ENCODE measurements around the gene TIGD4.
A peak's percentile ranks its signal among the peaks of the same experiment; 100 is the strongest.

Gene TIGD4

GRCh38 chr4:152779513-152780266 is at the start of gene TIGD4, which contains the start of gene ARFIP1:
TIGD4 (minus strand) TSS chr4:152779730; CDS start chr4:152771004, 8,726 bp downstream.
ARFIP1 (plus strand) TSS chr4:152779954; CDS start chr4:152829634, 49,680 bp downstream.
- TF ChIP-seq CTCF (IDR thresholded peaks at IDR 0.05; ENCODE audit: low read depth, low read length), result no peak
- peak within 1 kb of the TSS; percentile 89 for H3K4me3 ChIP-seq (ENCODE audit: low read depth, low read length)

GRCh38 chr4:152828122-152828521 is 48.6 kb upstream of the TIGD4 start:
- H3K4me3 ChIP-seq (ENCODE audit: low read depth, low read length), result no peak overlapping the region

GRCh38 chr4:152825336-152825735 is 45.8 kb upstream of the TIGD4 start:
- no peak overlapping the region for H3K4me3 ChIP-seq (ENCODE audit: low read depth, low read length)
- TF ChIP-seq CTCF (IDR thresholded peaks at IDR 0.05; ENCODE audit: low read depth, low read length), result no peak

More at GRCh38 chr4:152828122-152828521, 48.6 kb upstream of the TIGD4 start:
- TF ChIP-seq CTCF (IDR thresholded peaks at IDR 0.05; ENCODE audit: low read depth, low read length), result no peak

- H3K4me3 ChIP-seq (ENCODE audit: low read depth, low read length), result no peak overlapping the region
These were observed 45.0 kb upstream of the TIGD4 start for GRCh38 chr4:152824561-152824960.

GRCh38 chr4:152822323-152822722 is 42.8 kb upstream of the TIGD4 start:
- no peak for TF ChIP-seq CTCF (IDR thresholded peaks at IDR 0.05; ENCODE audit: low read depth, low read length)
- H3K4me3 ChIP-seq (ENCODE audit: low read depth, low read length), result no peak overlapping the region

More at GRCh38 chr4:152824561-152824960, 45.0 kb upstream of the TIGD4 start:
- TF ChIP-seq CTCF (IDR thresholded peaks at IDR 0.05; ENCODE audit: low read depth, low read length), result no peak

GRCh38 chr4:152820073-152820472 is 40.5 kb upstream of the TIGD4 start:
- H3K4me3 ChIP-seq (ENCODE audit: low read depth, low read length), result no peak overlapping the region
- TF ChIP-seq CTCF (IDR thresholded peaks at IDR 0.05; ENCODE audit: low read depth, low read length), result no peak

GRCh38 chr4:152819026-152819645 is 39.6 kb upstream of the TIGD4 start:
- H3K4me3 ChIP-seq (ENCODE audit: low read depth, low read length), result no peak overlapping the region
- TF ChIP-seq CTCF (IDR thresholded peaks at IDR 0.05; ENCODE audit: low read depth, low read length), result no peak

Data from WI38 (cell line).